Right lung (tissue), 5 donors: ENCODE data around the gene SYTL3. TPM values are rescaled to one million over a fixed set of nuclear protein-coding genes. Genes with fewer than 3 reads are reported as not detected.
A peak's percentile ranks its signal among the peaks of the same experiment; 100 is the strongest.
"Not testable (repeated sequence)": the region's sequence is repeated elsewhere in the genome, so short reads cannot be mapped to it uniquely, and the experiment has no call there.

Source experiments
- DNase-seq, 2 donors: peaks; one replicate each; pipeline ENCODE4 v3.0.0-alpha.2; 2013
- polyA plus RNA-seq, 5 donors: library from polyadenylated mRNA; unstranded; fragments of 120-200 nt; gene quantifications; one replicate each; pipeline versions ENCODE4 v1.2.1 to v1.2.3, GENCODE V29; 2013; ENCODE audit warnings: inconsistent platforms in 1 of 5, low replicate concordance in 1 of 5; ENCODE audit not compliant: insufficient read length in 5 of 5, insufficient read depth in 1 of 5

SYTL3 gene
- polyA plus RNA-seq, 5 donors, result 6.6 to 10.5 (median 8.4) TPM

DNA sequence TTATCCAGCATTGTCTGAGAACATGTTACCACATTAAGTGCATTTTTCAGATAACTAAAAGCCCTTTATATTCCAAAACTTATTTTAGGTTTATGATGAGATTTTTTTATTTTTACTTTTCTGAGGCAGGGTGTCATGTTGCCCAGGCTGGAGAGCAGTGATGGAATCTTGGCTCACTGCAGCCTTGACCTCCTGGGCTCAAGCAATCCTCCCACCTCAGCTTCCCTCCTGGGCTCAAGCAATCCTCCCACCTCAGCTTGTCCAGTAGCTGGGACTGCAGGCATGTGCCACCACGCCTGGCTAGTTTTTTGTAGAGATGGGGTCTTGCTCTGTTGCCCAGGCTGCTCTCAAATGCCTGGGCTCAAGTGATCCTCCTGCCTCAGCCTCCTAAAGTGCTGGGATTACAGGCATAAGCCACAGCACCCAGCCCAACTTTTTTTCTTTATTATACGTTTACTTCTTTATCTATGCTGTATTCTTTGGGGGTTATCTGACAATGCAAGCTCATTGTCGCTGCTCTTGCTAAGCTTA is 11.5 kb upstream of the SYTL3 start:
- no peak for DNase-seq

DNA sequence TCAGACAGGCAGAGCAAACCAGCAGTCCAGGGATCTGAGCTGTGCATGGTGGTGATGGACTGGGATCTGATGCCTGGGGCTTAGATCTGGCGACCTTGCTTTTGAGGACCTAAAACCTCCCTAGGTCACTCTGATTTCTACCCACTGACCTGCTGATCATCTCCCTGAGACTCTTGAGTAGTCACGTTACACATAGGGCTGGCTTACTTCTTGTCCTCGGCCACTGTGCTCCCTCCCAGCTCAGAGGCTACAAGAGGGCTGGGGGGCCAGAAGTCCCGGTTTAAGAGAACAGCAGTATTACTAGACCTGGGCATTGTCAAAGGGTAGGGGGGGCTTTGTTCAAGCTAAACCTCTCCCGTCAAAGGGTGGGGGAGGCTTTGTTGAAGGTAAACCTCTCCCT is 10.8 kb upstream of the SYTL3 start:
- DNase-seq, result no peak

DNA sequence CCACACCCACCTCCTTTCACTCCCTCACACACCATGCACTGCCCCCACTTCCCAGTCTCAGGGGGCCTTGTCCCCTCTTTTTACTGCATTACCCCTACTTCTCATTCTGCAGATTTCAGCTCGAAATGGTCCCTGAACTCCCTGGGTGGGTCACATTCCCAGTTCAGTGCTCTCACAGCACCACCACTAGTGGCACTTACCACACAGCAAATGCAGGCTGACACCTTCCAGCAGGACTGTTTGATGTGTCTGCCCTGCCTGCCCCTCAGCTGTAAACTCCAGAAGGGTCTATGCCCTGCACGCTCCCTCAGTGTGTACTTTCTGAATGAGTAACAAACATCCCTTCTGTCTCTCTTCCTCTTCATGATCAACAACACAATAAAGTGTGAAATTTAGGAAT is 9.3 kb upstream of the SYTL3 start:
- no peak for DNase-seq

DNA sequence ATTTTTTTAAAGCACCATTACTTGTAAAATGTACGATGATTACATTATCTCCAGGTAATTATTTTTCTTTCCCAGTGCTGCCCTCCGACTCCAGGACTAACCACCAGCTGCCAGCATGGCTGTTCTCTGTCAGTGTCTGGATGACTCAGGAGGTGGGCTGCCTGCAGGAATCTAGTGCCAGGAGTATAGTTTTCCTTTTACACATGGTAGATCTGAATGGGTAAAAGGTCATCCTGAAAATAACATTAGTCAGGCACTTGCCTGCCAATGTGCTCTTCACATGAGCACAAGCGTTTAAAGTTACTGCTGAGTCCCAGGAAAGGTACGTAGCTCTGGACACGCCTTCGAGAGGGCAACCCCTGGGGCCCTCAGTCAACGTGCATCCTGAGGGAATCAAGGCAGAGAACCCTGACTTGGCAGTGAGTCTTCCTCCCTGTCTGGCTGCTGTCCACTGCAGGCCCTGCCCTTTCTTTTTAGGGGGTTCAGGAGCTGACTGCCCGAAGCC is 7.7 kb upstream of the SYTL3 start:
- DNase-seq, result no peak

DNA sequence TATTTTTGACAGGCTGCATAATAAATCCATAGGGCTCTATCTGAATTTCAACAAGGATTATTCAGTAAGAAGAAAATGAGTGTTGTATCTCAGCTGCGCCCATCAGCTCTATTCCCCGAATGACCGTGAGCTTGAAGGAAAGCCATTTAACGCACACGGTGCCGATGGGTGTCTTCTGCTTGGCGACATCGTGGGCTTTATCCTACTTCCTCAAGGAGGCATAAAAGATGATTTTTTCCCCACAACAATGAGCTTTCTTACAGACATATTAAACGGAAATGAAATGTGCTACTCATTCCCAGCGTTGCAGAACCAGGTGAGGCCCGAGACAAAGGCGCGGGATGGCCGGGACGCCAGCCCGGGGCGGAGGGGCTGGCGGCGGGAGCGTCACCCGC is 6.0 kb upstream of the SYTL3 start:
- DNase-seq, result no peak

DNA sequence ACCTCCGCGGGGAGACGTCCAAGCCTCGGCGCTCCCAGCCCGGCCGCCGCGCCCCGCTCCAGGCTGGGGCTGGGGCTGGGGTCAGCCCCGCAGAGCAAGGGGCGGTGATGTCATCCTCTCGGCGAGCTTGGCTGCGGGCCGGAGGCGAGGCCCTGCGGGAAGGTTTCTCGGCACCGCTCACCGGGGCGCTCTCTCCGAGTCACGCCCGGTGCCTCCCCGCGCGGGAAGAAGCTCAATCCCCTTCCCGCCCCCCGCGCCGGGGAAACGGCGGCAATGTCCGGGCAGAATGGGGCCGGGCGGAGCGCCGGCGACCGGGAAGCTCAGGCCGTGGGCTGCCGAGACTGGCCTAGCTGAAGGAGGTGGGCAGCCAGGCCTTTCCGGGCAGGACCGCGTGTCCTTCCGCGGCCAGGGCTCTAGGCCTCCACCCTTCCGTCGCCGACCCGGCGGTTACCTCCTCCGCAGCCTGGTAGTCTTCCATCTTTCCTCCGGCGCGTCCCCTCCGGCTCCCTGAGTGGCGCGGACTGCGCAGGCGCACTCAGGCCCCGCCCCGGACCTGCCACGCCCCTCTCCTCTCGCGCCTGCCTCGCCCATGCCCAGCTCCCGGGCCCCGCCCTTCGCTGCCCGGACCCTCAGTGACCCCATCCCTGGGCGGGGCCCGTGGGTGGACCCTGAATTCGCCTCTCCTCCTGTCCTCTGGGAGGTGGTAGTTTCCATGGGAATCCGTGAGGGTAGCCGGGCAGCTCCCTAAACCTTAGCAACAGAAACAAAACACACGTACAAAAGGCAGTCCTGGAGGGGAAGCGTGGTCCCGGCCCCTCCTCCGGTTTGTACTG is 5.4 kb upstream of the SYTL3 start, which contains the start of gene DYNLT1:
TSS of gene DYNLT1 (minus strand) at position 513 of the 833 bp plus-strand sequence. CDS start at position 478, 35 bp downstream.
- peak; percentile 95 for DNase-seq

GRCh38 chr6:158645064-158646022 is 4.5 kb upstream of the SYTL3 start:
- no peak for DNase-seq

- DNase-seq, result no peak
Observed at GRCh38 chr6:158646023-158646910, 3.6 kb upstream of the SYTL3 start.

DNA sequence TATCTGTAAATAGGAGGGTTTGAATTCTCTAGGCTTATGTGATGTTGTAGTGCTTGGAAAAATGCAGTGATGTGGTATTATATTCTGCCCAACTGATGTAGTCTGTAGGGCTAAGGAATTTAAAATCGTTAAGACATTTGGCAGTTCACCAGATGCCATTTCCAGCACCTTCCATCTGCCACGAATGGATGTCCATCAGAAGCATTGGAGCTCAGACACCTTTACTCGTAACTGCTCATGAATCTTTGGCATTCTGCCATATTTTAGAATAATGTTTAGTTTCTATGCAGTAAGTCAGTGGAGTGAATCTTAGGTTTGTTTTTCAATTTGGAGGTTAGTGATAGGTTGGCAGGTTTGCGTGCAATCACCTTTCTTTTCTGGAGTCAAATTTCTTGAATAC is 2.4 kb upstream of the SYTL3 start:
- no peak for DNase-seq

GRCh38 chr6:158648682-158649131 is 1.1 kb upstream of the SYTL3 start:
- no peak for DNase-seq

DNA sequence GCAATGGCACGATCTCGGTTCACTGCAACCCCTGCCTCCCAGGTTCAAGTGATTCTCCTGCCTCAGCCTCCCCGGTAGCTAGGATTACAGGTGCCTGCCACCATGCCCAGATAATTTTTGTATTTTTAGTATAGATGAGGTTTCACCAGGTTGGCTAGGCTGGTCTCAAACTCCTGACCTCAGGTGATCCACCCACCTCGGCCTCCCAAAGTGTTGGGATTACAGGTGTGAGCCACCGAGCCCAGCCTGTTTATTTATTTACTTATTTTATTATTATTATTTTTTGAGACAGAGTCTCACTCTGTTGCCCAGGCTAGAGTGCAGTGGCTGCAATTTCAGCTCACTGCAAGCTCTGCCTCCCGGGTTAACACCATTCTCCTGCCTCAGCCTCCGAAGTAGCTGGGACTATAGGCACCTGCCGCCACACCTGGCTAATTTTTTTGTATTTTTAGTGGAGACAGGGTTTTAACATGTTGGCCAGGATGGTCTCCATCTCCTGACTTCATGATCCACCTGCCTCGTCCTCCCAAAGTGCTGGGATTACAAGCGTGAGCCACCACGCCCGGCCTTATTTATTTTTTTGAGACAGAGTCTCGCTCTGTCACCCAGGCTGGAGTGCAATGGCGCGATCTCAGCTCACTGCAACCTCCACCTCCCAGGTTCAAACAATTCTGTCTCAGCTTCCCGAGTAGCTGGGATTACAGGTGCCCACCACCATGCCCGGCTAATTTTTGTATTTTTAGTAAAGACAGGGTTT is 2.3 kb downstream of the SYTL3 start:
- not testable (repeated sequence) for DNase-seq

GRCh38 chr6:158653577-158654354 is 3.9 kb downstream of the SYTL3 start:
- DNase-seq, result no peak

DNA sequence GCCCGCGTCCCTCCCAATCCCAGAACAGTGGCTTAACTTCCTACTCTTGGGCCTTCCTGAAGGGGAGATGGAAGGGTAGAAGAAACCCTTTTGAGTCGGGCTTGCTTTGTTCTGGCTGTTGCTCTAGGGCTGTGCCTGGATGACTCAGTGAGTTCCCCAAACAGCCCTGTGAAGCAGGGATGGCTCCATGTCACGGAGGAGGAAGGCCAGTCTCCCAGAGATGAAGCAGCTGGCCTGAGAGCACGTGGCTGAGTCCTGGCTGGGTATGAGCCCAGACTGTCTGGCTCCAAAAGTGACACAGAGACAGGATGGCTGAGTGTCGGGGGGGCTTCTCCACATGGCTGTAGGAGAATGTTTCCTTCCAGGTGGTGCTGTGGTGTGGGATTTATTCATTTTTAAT is 4.6 kb downstream of the SYTL3 start:
- DNase-seq, result no peak

- peak; percentile 55 to 71 for DNase-seq
Observed at GRCh38 chr6:158654960-158655489, 5.2 kb downstream of the SYTL3 start.

GRCh38 chr6:158655569-158656450 is 6.0 kb downstream of the SYTL3 start:
- no peak for DNase-seq

GRCh38 chr6:158656986-158657385 is 7.1 kb downstream of the SYTL3 start:
- not testable (repeated sequence) for DNase-seq

- DNase-seq, result no peak
Observed at GRCh38 chr6:158660333-158660754, 10.5 kb downstream of the SYTL3 start.

- no peak for DNase-seq
Observed at GRCh38 chr6:158661156-158661685, 11.4 kb downstream of the SYTL3 start.
